ENCODE data around the gene PARP12.

Gene PARP12

DNA sequence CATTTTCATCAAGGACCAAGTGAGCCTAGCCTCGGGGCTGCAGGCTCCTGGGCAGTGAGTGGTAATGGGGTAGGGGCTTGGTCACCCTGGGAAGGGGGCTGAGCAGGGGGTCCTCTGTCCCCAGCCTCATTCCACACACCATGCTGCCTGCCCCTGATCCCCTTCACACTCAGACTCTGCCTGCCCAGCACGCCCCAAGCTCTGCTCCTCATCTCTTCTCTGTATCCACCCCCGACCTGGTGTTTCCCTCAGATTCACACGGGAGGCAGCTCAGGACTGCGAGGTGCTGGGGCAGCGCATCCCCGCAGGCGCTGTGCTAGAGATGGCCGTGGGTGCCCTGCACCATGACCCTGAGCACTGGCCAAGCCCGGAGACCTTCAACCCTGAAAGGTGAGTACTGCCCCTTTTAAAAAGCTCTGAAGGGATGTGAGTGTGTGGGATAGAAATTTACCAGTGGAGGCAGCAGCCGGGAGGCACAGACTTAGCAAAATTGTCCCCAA, 47.2 kb downstream of the PARP12 start:
- TF ChIP-seq CTCF (IDR thresholded peaks at IDR 0.05; ENCODE audit: low read depth, low read length) = no peak
- DNase-seq (ENCODE audit: extremely low read depth, low read depth) = no peak

GRCh38 chr7:140014123-140014522, 48.6 kb downstream of the PARP12 start:
- no peak for TF ChIP-seq CTCF (IDR thresholded peaks at IDR 0.05; ENCODE audit: low read depth, low read length)
- no peak for DNase-seq (ENCODE audit: extremely low read depth, low read depth)

- TF ChIP-seq CTCF (IDR thresholded peaks at IDR 0.05; ENCODE audit: low read depth, low read length) = no peak
- DNase-seq (ENCODE audit: extremely low read depth, low read depth) = no peak
These were observed 49.1 kb downstream of the PARP12 start for GRCh38 chr7:140013676-140014075.

DNA sequence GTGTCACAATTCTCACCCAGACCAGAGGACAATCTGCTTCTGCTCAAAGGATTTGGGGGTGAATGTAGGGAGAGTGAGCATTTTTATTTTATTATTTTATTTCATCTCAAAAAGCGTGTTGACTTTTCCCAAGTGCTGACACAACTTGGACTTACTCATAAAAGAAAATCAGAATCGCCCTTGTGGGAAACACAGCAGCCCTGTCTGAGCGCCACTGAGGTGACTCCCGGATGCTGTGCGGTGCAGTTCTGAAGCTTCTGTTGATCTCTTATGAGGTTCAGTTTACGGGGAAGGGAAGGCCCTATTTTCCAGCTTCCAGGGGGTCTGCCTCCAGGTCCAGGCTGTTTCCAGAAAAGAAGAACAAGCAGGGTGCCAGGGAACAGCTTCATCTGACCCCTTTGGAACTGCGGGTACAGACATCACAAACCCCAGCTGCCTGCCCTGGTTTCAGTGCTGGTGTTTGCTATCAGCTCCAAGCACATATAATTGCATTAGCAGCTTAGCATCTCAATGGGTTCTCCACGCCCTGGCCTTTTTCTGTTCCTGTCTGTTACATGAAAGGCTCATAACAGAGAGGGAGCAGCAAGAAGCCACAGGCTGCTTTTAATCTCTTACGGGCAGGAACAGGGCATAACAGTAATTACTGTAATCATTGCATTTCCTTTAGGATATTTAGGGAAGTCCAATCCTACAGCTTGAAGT, 52.4 kb downstream of the PARP12 start:
- no peak for TF ChIP-seq CTCF (IDR thresholded peaks at IDR 0.05; ENCODE audit: low read depth, low read length)
- DNase-seq (ENCODE audit: extremely low read depth, low read depth) = no peak

- no peak for DNase-seq (ENCODE audit: extremely low read depth, low read depth)
- TF ChIP-seq CTCF (IDR thresholded peaks at IDR 0.05; ENCODE audit: low read depth, low read length) = no peak
These were observed 53.0 kb downstream of the PARP12 start for GRCh38 chr7:140009735-140010134.

DNA sequence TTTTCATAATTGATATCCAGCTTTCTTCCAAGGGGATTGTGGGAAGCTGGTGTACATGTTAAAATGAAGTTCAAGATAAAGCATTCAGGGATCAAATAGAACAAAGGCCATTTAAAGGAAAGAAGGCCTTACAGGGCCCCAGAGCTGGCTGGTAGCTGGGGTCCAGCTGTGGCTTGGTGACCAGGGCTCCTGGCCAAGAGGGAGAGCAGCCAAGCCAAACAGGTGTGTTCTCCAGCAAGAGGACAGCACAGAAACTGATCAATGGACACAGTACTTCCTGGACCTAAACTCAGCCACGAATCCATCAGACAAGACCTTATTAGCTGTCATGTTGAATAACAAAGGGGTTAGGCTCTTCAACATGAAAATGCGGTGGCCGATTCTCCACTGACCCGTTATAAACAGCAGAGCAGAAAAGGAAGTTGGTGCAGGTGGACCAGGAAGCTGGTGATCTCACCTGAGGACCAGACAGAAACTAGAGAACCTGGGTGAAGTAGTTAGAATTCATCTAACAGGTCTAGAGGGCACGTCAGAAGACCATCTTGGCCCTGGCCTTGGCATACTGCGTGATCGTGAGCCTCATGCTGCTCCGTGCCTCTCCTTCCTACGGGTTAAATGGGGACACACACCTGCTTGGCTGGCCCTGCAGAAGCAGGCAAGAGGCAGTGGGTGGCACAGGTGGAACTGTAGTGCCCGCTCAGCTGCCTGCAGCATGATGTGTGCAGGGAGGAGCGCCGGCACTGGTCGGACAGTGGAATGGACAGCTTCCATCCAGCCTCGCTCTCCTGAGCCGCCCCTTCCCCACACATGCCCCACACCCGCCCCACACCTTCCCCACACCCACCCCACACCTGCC, 53.8 kb downstream of the PARP12 start:
- no peak for DNase-seq (ENCODE audit: extremely low read depth, low read depth)
- TF ChIP-seq CTCF (IDR thresholded peaks at IDR 0.05; ENCODE audit: low read depth, low read length) = no peak

Measured in AG09319 (cell line).